Activated CD8-positive, alpha-beta memory T cell treated with anti-CD3 and anti-CD28 coated beads, Interleukin-2, amount 50 U/mL, for 1 hour (primary cell): ENCODE data around the gene NOVA2.

Experiments used
- DNase-seq: peaks from one replicate; pipeline ENCODE4 v3.0.0-alpha.2; 2020; ENCODE audit errors: extremely low read depth

The NOVA2 gene

GRCh38 chr19:45924891-45925447, 48.7 kb downstream of the NOVA2 start:
- no peak for DNase-seq

GRCh38 chr19:45922281-45922680, 51.4 kb downstream of the NOVA2 start:
- DNase-seq: no peak

- no peak for DNase-seq
Observed at GRCh38 chr19:45920458-45920857, 53.2 kb downstream of the NOVA2 start.

- DNase-seq: no peak
Observed at GRCh38 chr19:45919678-45920077, 54.0 kb downstream of the NOVA2 start.

GRCh38 chr19:45918721-45919120, 54.9 kb downstream of the NOVA2 start:
- no peak for DNase-seq

GRCh38 chr19:45917421-45918091, 56.1 kb downstream of the NOVA2 start:
- DNase-seq: no peak

GRCh38 chr19:45913874-45914830, 59.5 kb downstream of the NOVA2 start, which contains the start of gene NANOS2:
Gene NANOS2 (minus strand): TSS chr19:45914778. CDS start chr19:45914693, 85 bp downstream.
- no peak for DNase-seq

- no peak for DNase-seq
Observed at GRCh38 chr19:45911291-45911690, 62.4 kb downstream of the NOVA2 start.

- no peak for DNase-seq
Observed at GRCh38 chr19:45908956-45909355, 64.7 kb downstream of the NOVA2 start.

- DNase-seq: no peak
Observed at GRCh38 chr19:45906221-45906620, 67.4 kb downstream of the NOVA2 start.

- DNase-seq: no peak
Observed at GRCh38 chr19:45905011-45905410, 68.7 kb downstream of the NOVA2 start.

- peak; percentile 95 for DNase-seq
Observed at GRCh38 chr19:45902651-45903625, 70.7 kb downstream of the NOVA2 start.

GRCh38 chr19:45901912-45902650, 71.6 kb downstream of the NOVA2 start, which contains the start of gene MYPOP:
Gene MYPOP (minus strand): TSS chr19:45902613. CDS start chr19:45901773, 840 bp downstream.
- no peak for DNase-seq

- no peak for DNase-seq
Observed at GRCh38 chr19:45901432-45901911, 72.2 kb downstream of the NOVA2 start.

- no peak for DNase-seq
Observed at GRCh38 chr19:45900738-45901431, 72.8 kb downstream of the NOVA2 start.

GRCh38 chr19:45899919-45900589, 73.6 kb downstream of the NOVA2 start:
- no peak for DNase-seq

GRCh38 chr19:45899253-45899652, 74.4 kb downstream of the NOVA2 start:
- no peak for DNase-seq

- no peak for DNase-seq
Observed at GRCh38 chr19:45897261-45897812, 76.3 kb downstream of the NOVA2 start.
